Tibial artery (tissue), 4 donors: ENCODE data around the gene PCDHA1.
A peak's percentile ranks its signal among the peaks of the same experiment; 100 is the strongest.
"Not testable (repeated sequence)": the region's sequence is repeated elsewhere in the genome, so short reads cannot be mapped to it uniquely, and the experiment has no call there.

Source experiments
- DNase-seq, 2 donors: peaks; one replicate each; pipeline ENCODE4 v3.0.0-alpha.2; 2019
- H3K27ac ChIP-seq, 2 donors: fragments of 200-600 bp; sonication (generic) in 1 of 2; 1 replicate in 1 of 2; 2 replicates in 1 of 2; pipeline ENCODE4 v1.5.1; 2018 to 2019; ENCODE audit warnings: mild to moderate bottlenecking in 1 of 2
- H3K27me3 ChIP-seq, 2 donors: fragments of 200-600 bp; sonication (generic) in 1 of 2; one replicate each; pipeline versions ENCODE4 v1.5.1 to v1.6.0; 2016 to 2019
- H3K36me3 ChIP-seq, 3 donors: fragments of 200-600 bp; sonication (generic) in 2 of 3; one replicate each; pipeline ENCODE4 v1.5.1; 2016 to 2019; ENCODE audit warnings: mild to moderate bottlenecking in 2 of 3
- H3K4me1 ChIP-seq, 4 donors: fragments of 200-600 bp; sonication (generic) in 2 of 4; 1 replicate in 3 of 4; 2 replicates in 1 of 4; pipeline ENCODE4 v1.5.1; 2016 to 2019
- H3K4me3 ChIP-seq, 2 donors: fragments of 200-600 bp; sonication (generic) in 1 of 2; 1 replicate in 1 of 2; 2 replicates in 1 of 2; pipeline ENCODE4 v1.5.1; 2018 to 2019; ENCODE audit warnings: mild to moderate bottlenecking in 2 of 2
- H3K9me3 ChIP-seq, 3 donors: fragments of 200-600 bp; sonication (generic) in 1 of 3; one replicate each; pipeline ENCODE4 v1.5.1; 2016 to 2019
- intact Hi-C: fragments of 100-400 bp; cut with DNase I; formaldehyde crosslinking; loops from one replicate; pipeline ENCODE4 v1.15.0; 2023; ENCODE audit warnings: low total_unique reads
- TF ChIP-seq, protein P1 (sequence below), 2 experiments: fragments of 200-600 bp in 1 of 2; fragments of 450-650 bp in 1 of 2; IDR thresholded peaks; one replicate each; pipeline ENCODE4 v1.5.1; 2017 to 2019; ENCODE audit warnings: antibody characterized with exemption in 2 of 2, mild to moderate bottlenecking in 1 of 2, moderate library complexity in 1 of 2

Gene PCDHA1

GRCh38 chr5:140802781-140803271, 16.9 kb downstream of the PCDHA1 start:
- Histone ChIP-seq H3K27ac (no peak overlapping the region), H3K27me3 (no peaks in the 10 kb centered on the region), H3K4me1 (no peaks in the 10 kb centered on the region), H3K9me3 (peaks cover 0 to 46% (median 40%) of the 10 kb centered on the region in 3 donors), H3K36me3 (peaks cover 0 to 4% (median 0%) of the 10 kb centered on the region in 3 donors), H3K4me3 (no peak overlapping the region)
- intact Hi-C loops, result loop anchor here (10.0 kb wide), 1 partner anchor 242 kb away; no protein-coding TSS in a partner anchor
- DNase-seq, result peak in 1 of 2 donors; percentile 59
- TF ChIP-seq, protein P1, sequence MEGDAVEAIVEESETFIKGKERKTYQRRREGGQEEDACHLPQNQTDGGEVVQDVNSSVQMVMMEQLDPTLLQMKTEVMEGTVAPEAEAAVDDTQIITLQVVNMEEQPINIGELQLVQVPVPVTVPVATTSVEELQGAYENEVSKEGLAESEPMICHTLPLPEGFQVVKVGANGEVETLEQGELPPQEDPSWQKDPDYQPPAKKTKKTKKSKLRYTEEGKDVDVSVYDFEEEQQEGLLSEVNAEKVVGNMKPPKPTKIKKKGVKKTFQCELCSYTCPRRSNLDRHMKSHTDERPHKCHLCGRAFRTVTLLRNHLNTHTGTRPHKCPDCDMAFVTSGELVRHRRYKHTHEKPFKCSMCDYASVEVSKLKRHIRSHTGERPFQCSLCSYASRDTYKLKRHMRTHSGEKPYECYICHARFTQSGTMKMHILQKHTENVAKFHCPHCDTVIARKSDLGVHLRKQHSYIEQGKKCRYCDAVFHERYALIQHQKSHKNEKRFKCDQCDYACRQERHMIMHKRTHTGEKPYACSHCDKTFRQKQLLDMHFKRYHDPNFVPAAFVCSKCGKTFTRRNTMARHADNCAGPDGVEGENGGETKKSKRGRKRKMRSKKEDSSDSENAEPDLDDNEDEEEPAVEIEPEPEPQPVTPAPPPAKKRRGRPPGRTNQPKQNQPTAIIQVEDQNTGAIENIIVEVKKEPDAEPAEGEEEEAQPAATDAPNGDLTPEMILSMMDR (IDR thresholded peaks at IDR 0.05), result no peak

- Histone ChIP-seq H3K4me1 (no peaks in the 10 kb centered on the region), H3K9me3 (peaks cover 0 to 58% (median 38%) of the 10 kb centered on the region in 3 donors), H3K27ac (peak within 1 kb of the TSS in 1 of 2 donors; percentile 59), H3K4me3 (peak within 1 kb of the TSS; percentile 38 to 52), H3K27me3 (no peaks in the 10 kb centered on the region), H3K36me3 (no peaks in the 10 kb centered on the region)
- TF ChIP-seq, protein P1 (IDR thresholded peaks at IDR 0.05), result peak; percentile 22
- no peak for DNase-seq
- intact Hi-C loops, result loop anchor here (10.0 kb wide), 1 partner anchor 238 kb away; no protein-coding TSS in a partner anchor
These were observed 21.2 kb downstream of the PCDHA1 start, which contains the start of gene PCDHA4 for GRCh38 chr5:140806834-140807775. TSS of gene PCDHA4 (plus strand) at chr5:140807068.

- not testable (repeated sequence) for H3K4me3 ChIP-seq, DNase-seq, H3K36me3 ChIP-seq, H3K27me3 ChIP-seq, H3K27ac ChIP-seq, H3K4me1 ChIP-seq
- H3K9me3 ChIP-seq, result peaks cover 0 to 46% (median 28%) of the 10 kb centered on the region in 3 donors
- intact Hi-C loops, result loop anchor here (10.0 kb wide), 1 partner anchor 236 kb away; no protein-coding TSS in a partner anchor
These were observed 22.4 kb downstream of the PCDHA1 start for GRCh38 chr5:140808241-140808888.

DNA sequence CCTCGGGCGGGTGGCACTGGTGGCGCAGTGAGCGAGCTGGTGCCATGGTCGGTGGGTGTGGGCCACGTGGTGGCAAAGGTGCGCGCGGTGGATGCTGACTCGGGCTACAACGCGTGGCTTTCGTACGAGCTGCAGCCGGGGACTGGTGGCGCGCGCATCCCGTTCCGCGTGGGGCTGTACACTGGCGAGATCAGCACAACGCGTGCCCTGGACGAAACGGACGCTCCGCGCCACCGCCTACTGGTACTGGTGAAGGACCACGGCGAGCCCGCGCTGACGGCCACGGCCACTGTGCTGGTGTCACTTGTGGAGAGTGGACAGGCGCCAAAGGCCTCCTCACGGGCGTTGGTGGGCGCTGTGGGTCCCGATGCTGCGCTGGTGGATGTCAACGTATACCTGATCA, 22.9 kb downstream of the PCDHA1 start:
- H3K9me3 ChIP-seq, result peaks cover 0 to 48% (median 24%) of the 10 kb centered on the region in 3 donors
- no peak for DNase-seq
- no peaks in the 10 kb centered on the region for H3K4me1 ChIP-seq
- intact Hi-C loops, result loop anchor here (10.0 kb wide), 1 partner anchor 236 kb away; no protein-coding TSS in a partner anchor
- TF ChIP-seq, protein P1 (IDR thresholded peaks at IDR 0.05), result no peak
- no peak overlapping the region for H3K27ac ChIP-seq
- H3K36me3 ChIP-seq, result no peaks in the 10 kb centered on the region
- no peak overlapping the region for H3K4me3 ChIP-seq
- no peaks in the 10 kb centered on the region for H3K27me3 ChIP-seq

GRCh38 chr5:140821375-140822280, 35.7 kb downstream of the PCDHA1 start, which contains the start of gene PCDHA5:
TSS of gene PCDHA5 (plus strand) at chr5:140821613.
- intact Hi-C loops, result no loop called here
- TF ChIP-seq, protein P1 (IDR thresholded peaks at IDR 0.05), result peak in 1 of 2 experiments; percentile 15
- H3K36me3 ChIP-seq, result no peaks in the 10 kb centered on the region
- H3K4me3 ChIP-seq, result no peak within 1 kb of the TSS
- no peaks in the 10 kb centered on the region for H3K4me1 ChIP-seq
- H3K27me3 ChIP-seq, result peaks cover 0 to 6% of the 10 kb centered on the region in 2 donors
- no peak for DNase-seq
- peaks cover 0 to 42% (median 16%) of the 10 kb centered on the region in 3 donors for H3K9me3 ChIP-seq
- no peak within 1 kb of the TSS for H3K27ac ChIP-seq
